GM10248 (cell line): ENCODE measurements around the gene HS2ST1.

Source experiments
- CTCF ChIA-PET: fragments of 300-600 bp; sonication (Branson Sonifier 250); formaldehyde crosslinking; extraction: SDS; loops from one replicate; lab custom pipeline; 2021; ENCODE audit warnings: antibody characterized with exemption; lab: Yijun Ruan, JAX
- POLR2A ChIA-PET: fragments of 350-650 bp; sonication (Branson Sonifier 250); formaldehyde crosslinking; extraction: SDS; loops from one replicate; lab custom pipeline; 2020; ENCODE audit warnings: antibody characterized with exemption; lab: Yijun Ruan, JAX
- DNase-seq: peaks from one replicate; pipeline ENCODE4 v3.0.0; 2012; ENCODE audit errors: extremely low spot score
- TF ChIP-seq, protein P1 (sequence below): IDR thresholded peaks from 2 replicates; pipeline ENCODE4 v1.5.1; 2012; ENCODE audit warnings: mild to moderate bottlenecking, low read depth; ENCODE audit errors: extremely low read depth, missing control alignments, control extremely low read depth

The HS2ST1 gene

DNA sequence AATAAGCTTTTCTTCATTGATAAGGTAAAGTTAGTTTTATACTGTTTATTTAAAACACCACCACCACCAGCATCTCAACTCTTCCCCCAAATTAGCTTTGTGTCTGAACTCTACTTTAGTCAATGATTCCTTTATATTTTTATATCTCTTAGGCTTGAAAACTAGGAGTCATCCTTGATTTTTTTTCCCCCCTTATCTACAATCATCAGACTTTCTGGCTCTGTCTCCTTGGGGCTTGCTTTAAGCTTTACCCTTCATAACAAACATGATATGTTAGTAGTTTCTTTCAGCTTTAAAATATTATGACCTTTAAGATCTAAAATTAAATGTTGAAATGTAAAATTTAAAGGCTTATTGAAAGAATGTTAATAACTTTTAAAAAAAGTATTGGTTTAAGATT is 28.3 kb downstream of the HS2ST1 start:
- no peak for DNase-seq
- TF ChIP-seq, protein P1, sequence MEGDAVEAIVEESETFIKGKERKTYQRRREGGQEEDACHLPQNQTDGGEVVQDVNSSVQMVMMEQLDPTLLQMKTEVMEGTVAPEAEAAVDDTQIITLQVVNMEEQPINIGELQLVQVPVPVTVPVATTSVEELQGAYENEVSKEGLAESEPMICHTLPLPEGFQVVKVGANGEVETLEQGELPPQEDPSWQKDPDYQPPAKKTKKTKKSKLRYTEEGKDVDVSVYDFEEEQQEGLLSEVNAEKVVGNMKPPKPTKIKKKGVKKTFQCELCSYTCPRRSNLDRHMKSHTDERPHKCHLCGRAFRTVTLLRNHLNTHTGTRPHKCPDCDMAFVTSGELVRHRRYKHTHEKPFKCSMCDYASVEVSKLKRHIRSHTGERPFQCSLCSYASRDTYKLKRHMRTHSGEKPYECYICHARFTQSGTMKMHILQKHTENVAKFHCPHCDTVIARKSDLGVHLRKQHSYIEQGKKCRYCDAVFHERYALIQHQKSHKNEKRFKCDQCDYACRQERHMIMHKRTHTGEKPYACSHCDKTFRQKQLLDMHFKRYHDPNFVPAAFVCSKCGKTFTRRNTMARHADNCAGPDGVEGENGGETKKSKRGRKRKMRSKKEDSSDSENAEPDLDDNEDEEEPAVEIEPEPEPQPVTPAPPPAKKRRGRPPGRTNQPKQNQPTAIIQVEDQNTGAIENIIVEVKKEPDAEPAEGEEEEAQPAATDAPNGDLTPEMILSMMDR: no peak
- POLR2A ChIA-PET: no interaction called here
- CTCF ChIA-PET: interaction anchor here (1.1 to 2.0 kb wide), 7 partner anchors 9 to 114 kb away, joined by 3 to 9 read pairs (median 3); no protein-coding TSS in a partner anchor

DNA sequence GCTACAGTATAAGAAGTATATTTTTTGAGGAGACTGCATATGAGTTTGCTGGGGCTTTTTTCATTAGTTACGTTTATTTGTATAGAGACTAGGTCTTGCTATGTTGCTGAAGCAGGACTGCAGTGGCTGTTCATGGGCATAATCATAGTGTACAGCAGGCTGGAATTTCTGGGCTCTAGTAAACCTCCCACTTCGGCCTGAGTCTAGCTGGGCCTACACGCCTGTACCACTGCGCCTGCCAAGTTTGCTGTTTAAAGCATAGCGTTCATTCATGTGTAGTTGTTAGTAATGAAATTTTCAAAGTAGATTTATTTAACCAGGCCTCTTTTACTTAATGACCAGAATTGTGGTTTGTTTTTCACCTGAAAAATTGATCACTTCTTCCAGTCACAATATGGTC is 33.8 kb downstream of the HS2ST1 start:
- CTCF ChIA-PET: interaction anchor here (1.8 kb wide), 1 partner anchor 10 kb away, joined by 5 read pairs; no protein-coding TSS in a partner anchor
- POLR2A ChIA-PET: no interaction called here

DNA sequence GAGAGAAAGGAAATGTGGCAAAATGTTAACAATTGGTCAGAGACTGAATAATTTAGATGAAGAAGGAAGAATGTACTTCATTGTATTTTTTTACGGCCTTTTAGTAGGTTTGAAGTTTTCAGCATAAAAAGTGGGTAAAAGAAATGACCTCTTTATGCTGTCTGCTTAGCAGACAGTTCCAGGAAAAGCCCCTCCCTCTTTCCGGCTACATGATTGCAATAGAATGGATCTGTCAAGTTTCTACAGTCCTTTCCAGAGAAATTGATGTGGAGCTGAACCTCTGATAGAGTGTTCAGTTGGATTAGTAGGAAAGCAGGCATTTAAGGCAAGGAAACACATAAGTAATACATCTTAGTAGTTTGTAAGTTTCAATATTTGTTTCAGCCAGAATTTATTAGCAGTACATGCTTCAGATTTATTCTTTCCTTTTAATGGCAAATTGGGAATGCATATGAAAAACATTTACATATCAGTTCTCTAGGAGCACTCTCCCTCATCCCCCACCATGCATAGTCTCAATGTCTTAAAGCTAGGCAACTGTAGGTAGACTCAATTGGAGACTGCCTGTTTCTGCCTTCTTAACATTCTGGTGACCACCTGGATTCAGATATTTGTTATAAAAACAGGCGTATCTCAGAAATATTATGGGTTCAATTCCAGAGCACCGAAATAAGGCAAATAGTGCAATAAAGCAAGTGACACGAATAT is 36.4 kb downstream of the HS2ST1 start:
- no peak for DNase-seq
- TF ChIP-seq, protein P1: no peak
- ChIA-PET CTCF (no interaction called here), POLR2A (no interaction called here)

More for the DNA sequence above, 33.8 kb downstream of the HS2ST1 start:
- TF ChIP-seq, protein P1: no peak
- DNase-seq: no peak

DNA sequence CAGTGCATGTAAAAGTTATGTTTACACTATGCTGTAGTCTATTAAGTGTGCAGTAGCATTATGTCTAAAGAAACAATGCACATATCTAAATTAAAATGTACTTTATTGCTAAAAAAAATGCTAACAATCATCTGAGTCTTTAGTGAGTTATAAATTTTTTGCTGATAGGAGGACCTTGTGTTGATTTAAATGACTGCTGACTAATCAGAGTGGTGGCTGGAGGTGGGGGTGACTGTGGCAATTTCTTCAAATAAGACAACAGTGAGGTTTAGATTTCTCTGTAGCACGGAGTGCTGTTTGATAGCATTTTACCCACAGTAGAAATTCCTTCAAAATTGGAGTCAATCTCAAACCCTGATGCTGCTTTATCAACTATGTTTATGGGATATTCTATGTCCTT is 37.0 kb downstream of the HS2ST1 start:
- ChIA-PET POLR2A (no interaction called here), CTCF (no interaction called here)
- DNase-seq: no peak
- TF ChIP-seq, protein P1: no peak

GRCh38 chr1:86953167-86953566 is 38.7 kb downstream of the HS2ST1 start:
- DNase-seq: no peak
- ChIA-PET POLR2A (no interaction called here), CTCF (interaction anchor here (0.7 to 1.3 kb wide), 2 partner anchors 10 to 23 kb away, joined by 3 to 4 read pairs; no protein-coding TSS in a partner anchor)
- TF ChIP-seq, protein P1: no peak

DNA sequence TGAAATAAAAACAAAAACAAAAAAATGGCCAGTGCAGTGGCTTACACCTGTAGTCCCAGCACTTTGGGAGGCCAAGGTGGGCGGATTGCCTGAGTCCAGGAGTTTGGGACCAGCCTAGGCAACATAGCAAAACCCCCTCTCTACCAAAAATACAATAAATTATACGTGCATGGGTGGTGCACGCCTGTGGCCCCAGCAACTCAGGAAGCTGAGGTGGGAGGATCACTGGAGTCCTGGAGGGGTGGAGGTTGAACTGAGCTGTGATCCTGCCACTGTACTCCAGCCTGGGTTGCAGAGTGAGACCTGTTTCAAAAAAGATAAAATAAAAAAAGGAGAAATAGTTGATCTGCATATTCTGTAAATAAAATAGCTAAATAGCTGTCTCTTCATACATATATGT is 41.2 kb downstream of the HS2ST1 start:
- TF ChIP-seq, protein P1: no peak
- ChIA-PET POLR2A (no interaction called here), CTCF (interaction anchor here (0.8 to 1.3 kb wide), 6 partner anchors 9 to 122 kb away, joined by 3 to 5 read pairs (median 4); no protein-coding TSS in a partner anchor)
- DNase-seq: no peak
